ENCODE data around the gene SMAD6. TPM values are rescaled to one million over a fixed set of nuclear protein-coding genes. Genes with fewer than 3 reads are reported as not detected.
A peak's percentile ranks its signal among the peaks of the same experiment; 100 is the strongest.

SMAD6 gene
- total RNA-seq, 2 donors from 2014 or later = 190 to 213 TPM

DNA sequence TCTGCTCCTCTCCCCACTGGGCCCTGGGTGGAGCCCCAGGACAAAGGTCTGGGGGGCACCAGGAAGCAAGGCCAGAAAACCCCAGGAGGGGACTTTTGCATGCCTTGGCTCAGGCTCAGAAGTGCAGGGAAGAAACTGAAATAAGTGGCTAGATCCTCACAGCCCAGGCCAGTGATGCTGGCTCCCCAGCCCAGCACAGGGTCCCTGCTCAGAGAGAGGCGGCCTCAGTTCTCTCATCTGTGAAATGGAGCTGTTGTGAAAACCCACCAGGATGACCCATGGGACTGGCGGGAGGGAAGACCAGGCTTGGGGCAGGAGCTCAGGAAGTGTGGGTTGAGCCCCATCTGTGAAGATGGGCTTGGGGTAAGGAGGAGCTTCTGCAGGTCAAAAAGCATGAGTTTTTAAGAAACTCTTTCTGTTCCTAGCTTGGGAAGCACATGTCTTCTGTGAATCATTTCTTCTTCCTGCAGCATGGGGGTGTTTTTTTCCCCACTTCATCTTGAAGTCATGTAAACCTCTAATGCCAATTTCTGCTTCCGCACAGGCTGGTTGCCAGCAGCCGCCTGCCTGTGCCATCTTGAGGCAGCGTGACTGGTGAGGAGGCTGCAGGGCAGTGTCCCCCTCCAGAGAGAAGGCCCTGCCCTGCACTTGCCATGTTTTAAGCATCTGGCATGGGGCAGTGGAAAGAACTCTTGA, 118.6 kb downstream of the SMAD6 start:
- TF ChIP-seq, protein P1, sequence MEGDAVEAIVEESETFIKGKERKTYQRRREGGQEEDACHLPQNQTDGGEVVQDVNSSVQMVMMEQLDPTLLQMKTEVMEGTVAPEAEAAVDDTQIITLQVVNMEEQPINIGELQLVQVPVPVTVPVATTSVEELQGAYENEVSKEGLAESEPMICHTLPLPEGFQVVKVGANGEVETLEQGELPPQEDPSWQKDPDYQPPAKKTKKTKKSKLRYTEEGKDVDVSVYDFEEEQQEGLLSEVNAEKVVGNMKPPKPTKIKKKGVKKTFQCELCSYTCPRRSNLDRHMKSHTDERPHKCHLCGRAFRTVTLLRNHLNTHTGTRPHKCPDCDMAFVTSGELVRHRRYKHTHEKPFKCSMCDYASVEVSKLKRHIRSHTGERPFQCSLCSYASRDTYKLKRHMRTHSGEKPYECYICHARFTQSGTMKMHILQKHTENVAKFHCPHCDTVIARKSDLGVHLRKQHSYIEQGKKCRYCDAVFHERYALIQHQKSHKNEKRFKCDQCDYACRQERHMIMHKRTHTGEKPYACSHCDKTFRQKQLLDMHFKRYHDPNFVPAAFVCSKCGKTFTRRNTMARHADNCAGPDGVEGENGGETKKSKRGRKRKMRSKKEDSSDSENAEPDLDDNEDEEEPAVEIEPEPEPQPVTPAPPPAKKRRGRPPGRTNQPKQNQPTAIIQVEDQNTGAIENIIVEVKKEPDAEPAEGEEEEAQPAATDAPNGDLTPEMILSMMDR (conservative IDR thresholded peaks at IDR 0.05) = no peak
- H3K36me3 Mint-ChIP-seq (ENCODE audit: low read depth) = no peaks in the 10 kb centered on the region

DNA sequence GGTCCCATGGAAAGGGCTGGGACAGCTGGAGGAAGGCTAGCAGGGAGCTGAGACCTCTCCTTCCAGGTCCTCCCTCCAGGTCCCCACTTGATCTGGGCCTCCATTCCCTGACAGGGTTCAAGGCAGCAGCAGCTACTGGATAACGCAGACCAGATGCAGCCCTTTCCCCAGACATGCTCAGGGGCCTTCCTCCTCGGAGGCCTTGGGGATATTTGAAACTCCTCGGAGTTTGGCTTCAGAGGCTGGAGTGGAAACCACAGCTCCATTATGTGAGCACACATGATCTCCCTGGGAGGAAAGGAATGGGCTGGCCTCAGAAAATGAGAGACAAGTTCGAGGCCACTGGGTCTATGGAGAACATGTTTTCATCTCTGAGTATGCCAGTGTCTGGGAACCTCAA, 119.3 kb downstream of the SMAD6 start:
- Histone ChIP-seq H3K4me3 (ENCODE audit: low read length) (no peak overlapping the region), H3K36me3 (ENCODE audit: control insufficient read depth, insufficient read depth, low read length) (no peaks in the 10 kb centered on the region), H3K27me3 (ENCODE audit: control insufficient read depth, insufficient read depth, low read length, poor library complexity, severe bottlenecking) (no peaks in the 10 kb centered on the region), H3K9ac (ENCODE audit: extremely low read depth, low read length, poor library complexity, severe bottlenecking) (no peak overlapping the region), H3K27ac (ENCODE audit: low read depth, low read length) (no peak overlapping the region), H3K9me3 (ENCODE audit: control insufficient read depth, low read length) (no peaks in the 10 kb centered on the region), H3K4me1 (ENCODE audit: control insufficient read depth, insufficient read depth, low read length) (no peaks in the 10 kb centered on the region)
- TF ChIP-seq, protein P1 (conservative IDR thresholded peaks at IDR 0.05) = no peak
- no peak overlapping the region for H3K27ac Mint-ChIP-seq
- H3K4me1 Mint-ChIP-seq = peaks cover 1% of the 10 kb centered on the region
- H3K36me3 Mint-ChIP-seq (ENCODE audit: low read depth) = no peaks in the 10 kb centered on the region
- 90 to 91% methylated on average over 3 to 4 of the region's 4 CpGs for WGBS, 2 experiments (ENCODE audit: insufficient coverage in 1 of 2, insufficient read length in 1 of 2)
- H3K9me3 Mint-ChIP-seq = no peaks in the 10 kb centered on the region
- H3K4me3 Mint-ChIP-seq = no peak overlapping the region
- H3K27me3 Mint-ChIP-seq (ENCODE audit: insufficient read depth) = peaks cover 2% of the 10 kb centered on the region
- DNase-seq = peak; percentile 25

More for the DNA sequence above, 118.6 kb downstream of the SMAD6 start:
- no peak overlapping the region for H3K27ac ChIP-seq (ENCODE audit: low read depth, low read length)
- Mint-ChIP-seq H3K4me3 (no peak overlapping the region), H3K9me3 (no peaks in the 10 kb centered on the region), H3K4me1 (no peaks in the 10 kb centered on the region), H3K27ac (no peak overlapping the region), H3K27me3 (ENCODE audit: insufficient read depth) (peaks cover 2% of the 10 kb centered on the region)
- H3K36me3 ChIP-seq (ENCODE audit: control insufficient read depth, insufficient read depth, low read length) = no peaks in the 10 kb centered on the region
- H3K9ac ChIP-seq (ENCODE audit: extremely low read depth, low read length, poor library complexity, severe bottlenecking) = no peak overlapping the region
- H3K9me3 ChIP-seq (ENCODE audit: control insufficient read depth, low read length) = no peaks in the 10 kb centered on the region
- no peaks in the 10 kb centered on the region for H3K4me1 ChIP-seq (ENCODE audit: control insufficient read depth, insufficient read depth, low read length)
- no peak overlapping the region for H3K4me3 ChIP-seq (ENCODE audit: low read length)
- WGBS, 2 experiments (ENCODE audit: insufficient coverage in 1 of 2, insufficient read length in 1 of 2) = 75 to 90% methylated on average over 1 to 5 of the region's 5 CpGs
- peak; percentile 41 for DNase-seq
- no peaks in the 10 kb centered on the region for H3K27me3 ChIP-seq (ENCODE audit: control insufficient read depth, insufficient read depth, low read length, poor library complexity, severe bottlenecking)

DNA sequence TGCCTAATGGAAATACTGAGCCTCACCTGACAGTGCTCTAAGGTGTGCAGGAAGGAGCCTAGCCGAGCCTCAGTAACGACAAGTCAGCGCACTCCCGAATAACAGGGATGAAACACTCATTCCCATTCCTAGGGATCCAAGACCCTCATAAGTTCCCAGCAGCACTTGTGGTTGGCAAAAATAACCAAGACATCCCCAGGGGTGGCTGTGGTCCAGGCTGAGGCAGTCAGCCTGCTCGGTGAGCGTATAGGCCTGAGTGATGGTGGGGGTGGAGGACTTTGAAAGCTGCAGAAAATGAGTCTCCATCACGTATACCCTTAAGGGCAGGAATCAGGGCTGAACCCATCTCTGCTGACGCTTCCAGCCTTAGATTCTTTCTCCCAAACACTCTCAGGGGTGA, 120.1 kb downstream of the SMAD6 start:
- Mint-ChIP-seq H3K27me3 (ENCODE audit: insufficient read depth) (peaks cover 2% of the 10 kb centered on the region), H3K36me3 (ENCODE audit: low read depth) (no peaks in the 10 kb centered on the region), H3K27ac (no peak overlapping the region), H3K4me3 (no peak overlapping the region), H3K9me3 (no peaks in the 10 kb centered on the region), H3K4me1 (peaks cover 9% of the 10 kb centered on the region)
- Histone ChIP-seq H3K36me3 (ENCODE audit: control insufficient read depth, insufficient read depth, low read length) (no peaks in the 10 kb centered on the region), H3K4me1 (ENCODE audit: control insufficient read depth, insufficient read depth, low read length) (peaks cover 2% of the 10 kb centered on the region), H3K27me3 (ENCODE audit: control insufficient read depth, insufficient read depth, low read length, poor library complexity, severe bottlenecking) (no peaks in the 10 kb centered on the region), H3K4me3 (ENCODE audit: low read length) (no peak overlapping the region), H3K27ac (ENCODE audit: low read depth, low read length) (no peak overlapping the region), H3K9ac (ENCODE audit: extremely low read depth, low read length, poor library complexity, severe bottlenecking) (no peak overlapping the region), H3K9me3 (ENCODE audit: control insufficient read depth, low read length) (no peaks in the 10 kb centered on the region)
- DNase-seq = peak; percentile 21
- 96 to 98% methylated on average over 7 to 8 of the region's 8 CpGs for WGBS, 2 experiments (ENCODE audit: insufficient coverage in 1 of 2, insufficient read length in 1 of 2)
- TF ChIP-seq, protein P1 (conservative IDR thresholded peaks at IDR 0.05) = no peak
